HG03571 (cell line): Measurements from ENCODE around the gene TTLL9.

Experiments
- ATAC-seq: cut with Tn5 transposase; IDR thresholded peaks from one replicate; pipeline ENCODE4 v1.9.1; 2021; ENCODE audit not compliant: unreplicated experiment

Gene TTLL9

GRCh38 chr20:31974951-31975487, 104.6 kb downstream of the TTLL9 start:
- ATAC-seq = no peak

GRCh38 chr20:31975874-31976273, 105.4 kb downstream of the TTLL9 start:
- no peak for ATAC-seq

- ATAC-seq = no peak
Measured at GRCh38 chr20:31977080-31977479, 106.6 kb downstream of the TTLL9 start.

- ATAC-seq = no peak
Measured at GRCh38 chr20:31979713-31980426, 109.4 kb downstream of the TTLL9 start.

GRCh38 chr20:31981784-31982183, 111.3 kb downstream of the TTLL9 start:
- no peak for ATAC-seq

GRCh38 chr20:31984981-31985471, 114.6 kb downstream of the TTLL9 start:
- no peak for ATAC-seq

GRCh38 chr20:31987744-31988143, 117.3 kb downstream of the TTLL9 start:
- ATAC-seq = no peak

- ATAC-seq = no peak
Measured at GRCh38 chr20:31988430-31989015, 118.1 kb downstream of the TTLL9 start.

GRCh38 chr20:31989030-31989645, 118.7 kb downstream of the TTLL9 start:
- ATAC-seq = no peak

GRCh38 chr20:31990641-31991338, 120.4 kb downstream of the TTLL9 start:
- ATAC-seq = no peak

- ATAC-seq = no peak
Measured at GRCh38 chr20:31991339-31991705, 120.9 kb downstream of the TTLL9 start.

- no peak for ATAC-seq
Measured at GRCh38 chr20:31992086-31992485, 121.7 kb downstream of the TTLL9 start.
